ENCODE results near the gene TDO2. TPM values are rescaled to one million over a fixed set of nuclear protein-coding genes. Genes with fewer than 3 reads are reported as not detected.
"Not testable (repeated sequence)": the region's sequence is repeated elsewhere in the genome, so short reads cannot be mapped to it uniquely, and the experiment has no call there.

The TDO2 gene
- total and polyA plus RNA-seq, 2 of the 4 experiments (the other 2 are of a cell fraction): 0.09 to 0.18 TPM

DNA sequence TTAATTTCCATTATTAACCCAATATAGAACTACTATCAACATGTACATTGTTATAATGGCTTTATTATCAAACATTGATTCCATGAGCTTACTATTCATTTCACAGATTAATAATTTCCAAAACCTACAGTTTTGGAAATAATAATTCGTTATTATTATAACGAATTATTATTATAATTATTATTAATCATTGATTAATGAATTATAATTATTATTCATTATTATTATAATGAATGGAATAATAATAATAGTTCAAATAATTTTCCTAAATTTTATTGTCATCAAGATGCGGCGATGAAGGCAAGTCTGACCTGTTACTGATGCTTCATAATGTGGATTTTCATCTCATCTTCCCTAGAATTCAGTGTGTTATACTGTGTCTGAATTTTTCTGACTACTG lies 28.1 kb downstream of the TDO2 start:
- Histone ChIP-seq H3K9me1 (ENCODE audit: insufficient read depth, low read length) (no peaks in the 10 kb centered on the region), H2AK9ac (replicated peaks; ENCODE audit: low read depth, low read length, poor library complexity) (no peak overlapping the region), H3K18ac (ENCODE audit: low read depth, low read length) (no peak overlapping the region), H2BK20ac (ENCODE audit: low read depth, low read length) (no peak overlapping the region), H3K27me3 (ENCODE audit: control insufficient read depth, insufficient read depth, low read length) (no peaks in the 10 kb centered on the region), H3K4ac (ENCODE audit: low read depth, low read length) (no peak overlapping the region), H2AFZ (replicated peaks; ENCODE audit: low read length, poor library complexity) (no peak overlapping the region), H3K36me3 (ENCODE audit: control insufficient read depth, insufficient read depth, low read length) (no peaks in the 10 kb centered on the region), H3K14ac (replicated peaks; ENCODE audit: low read depth, low read length) (no peak overlapping the region), H3K27ac (ENCODE audit: insufficient read depth, low read length) (no peak overlapping the region), H4K8ac (ENCODE audit: low read depth in 2 of 2, low read length in 2 of 2) (no peak overlapping the region), H2AK5ac (ENCODE audit: low read depth, low read length) (no peak overlapping the region), H4K5ac (ENCODE audit: low read depth, low read length) (no peak overlapping the region), H4K91ac (ENCODE audit: insufficient read depth, low read depth, low read length) (no peak overlapping the region), H3K9me3 (ENCODE audit: control insufficient read depth, insufficient read depth, low read length) (no peaks in the 10 kb centered on the region), H4K20me1 (ENCODE audit: insufficient read depth, low read length) (no peaks in the 10 kb centered on the region), H3K79me1 (ENCODE audit: low read depth in 1 of 2, low read length in 2 of 2) (no peaks in the 10 kb centered on the region), H3K56ac (ENCODE audit: extremely low read depth, insufficient read depth, low read length) (no peak overlapping the region), H3K4me2 (ENCODE audit: low read depth, low read length) (no peak overlapping the region), H3K4me1 (ENCODE audit: control insufficient read depth, insufficient read depth, low read length) (no peaks in the 10 kb centered on the region), H2BK15ac (ENCODE audit: low read depth, low read length) (no peak overlapping the region), H2BK5ac (ENCODE audit: low read depth, low read length, poor library complexity, severe bottlenecking) (no peak overlapping the region), H3K4me3 (ENCODE audit: insufficient read depth, low read depth, low read length) (no peak overlapping the region), H2BK120ac (ENCODE audit: low read depth, low read length) (no peak overlapping the region), H3K23ac (ENCODE audit: low read depth, low read length) (no peak overlapping the region), H3K9ac (ENCODE audit: low read depth, low read length) (no peak overlapping the region)
- dilution Hi-C loops (cut with HindIII; ENCODE audit: low sequenced_read_pairs, unreplicated experiment): no loop called here
- BruUV-seq (replicated peaks): no TSS peak
- no peak for DNase-seq
- in situ Hi-C loops (cut with MboI; ENCODE audit: low sequenced_read_pairs): no loop called here
- POLR2A ChIA-PET (ENCODE audit: unreplicated experiment): no interaction called here
- no CpG with 5 or more reads among the region's 4 CpGs for WGBS, 2 experiments (ENCODE audit: extremely low coverage in 2 of 2, insufficient read length in 1 of 2)
- CTCF ChIA-PET: no interaction called here
- intact Hi-C loops (cut with micrococcal nuclease): no loop called here
- TF ChIP-seq MAFK (IDR thresholded peaks at IDR 0.05; ENCODE audit: low read depth, low read length): no peak
- TF ChIP-seq, protein P1, sequence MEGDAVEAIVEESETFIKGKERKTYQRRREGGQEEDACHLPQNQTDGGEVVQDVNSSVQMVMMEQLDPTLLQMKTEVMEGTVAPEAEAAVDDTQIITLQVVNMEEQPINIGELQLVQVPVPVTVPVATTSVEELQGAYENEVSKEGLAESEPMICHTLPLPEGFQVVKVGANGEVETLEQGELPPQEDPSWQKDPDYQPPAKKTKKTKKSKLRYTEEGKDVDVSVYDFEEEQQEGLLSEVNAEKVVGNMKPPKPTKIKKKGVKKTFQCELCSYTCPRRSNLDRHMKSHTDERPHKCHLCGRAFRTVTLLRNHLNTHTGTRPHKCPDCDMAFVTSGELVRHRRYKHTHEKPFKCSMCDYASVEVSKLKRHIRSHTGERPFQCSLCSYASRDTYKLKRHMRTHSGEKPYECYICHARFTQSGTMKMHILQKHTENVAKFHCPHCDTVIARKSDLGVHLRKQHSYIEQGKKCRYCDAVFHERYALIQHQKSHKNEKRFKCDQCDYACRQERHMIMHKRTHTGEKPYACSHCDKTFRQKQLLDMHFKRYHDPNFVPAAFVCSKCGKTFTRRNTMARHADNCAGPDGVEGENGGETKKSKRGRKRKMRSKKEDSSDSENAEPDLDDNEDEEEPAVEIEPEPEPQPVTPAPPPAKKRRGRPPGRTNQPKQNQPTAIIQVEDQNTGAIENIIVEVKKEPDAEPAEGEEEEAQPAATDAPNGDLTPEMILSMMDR (conservative IDR thresholded peaks at IDR 0.05; ENCODE audit: low read depth, low read length): no peak
- no peak for TF ChIP-seq SMC3 (IDR thresholded peaks at IDR 0.05; ENCODE audit: low read depth, low read length)
- no peak for TF ChIP-seq BHLHE40 (IDR thresholded peaks at IDR 0.05; ENCODE audit: low read depth, low read length)
- ATAC-seq (ENCODE audit: low read depth): no peak

GRCh38 chr4:155934634-155935033 lies 31.1 kb downstream of the TDO2 start:
- H3K27ac ChIP-seq (ENCODE audit: insufficient read depth, low read length); H2AK9ac ChIP-seq (replicated peaks; ENCODE audit: low read depth, low read length, poor library complexity); POLR2A ChIA-PET (ENCODE audit: unreplicated experiment); H4K8ac ChIP-seq (ENCODE audit: low read depth in 2 of 2, low read length in 2 of 2); H3K79me1 ChIP-seq (ENCODE audit: low read depth in 1 of 2, low read length in 2 of 2); H2AK5ac ChIP-seq (ENCODE audit: low read depth, low read length); H4K20me1 ChIP-seq (ENCODE audit: insufficient read depth, low read length); H3K4me2 ChIP-seq (ENCODE audit: low read depth, low read length); BruUV-seq (replicated peaks); dilution Hi-C loops (cut with HindIII; ENCODE audit: low sequenced_read_pairs, unreplicated experiment); in situ Hi-C loops (cut with MboI; ENCODE audit: low sequenced_read_pairs); H3K18ac ChIP-seq (ENCODE audit: low read depth, low read length); H3K9me3 ChIP-seq (ENCODE audit: control insufficient read depth, insufficient read depth, low read length); H3K9ac ChIP-seq (ENCODE audit: low read depth, low read length); H3K4me1 ChIP-seq (ENCODE audit: control insufficient read depth, insufficient read depth, low read length); H3K27me3 ChIP-seq (ENCODE audit: control insufficient read depth, insufficient read depth, low read length); ATAC-seq (ENCODE audit: low read depth); H2AFZ ChIP-seq (replicated peaks; ENCODE audit: low read length, poor library complexity); H3K14ac ChIP-seq (replicated peaks; ENCODE audit: low read depth, low read length); H4K91ac ChIP-seq (ENCODE audit: insufficient read depth, low read depth, low read length); H2BK5ac ChIP-seq (ENCODE audit: low read depth, low read length, poor library complexity, severe bottlenecking); H4K5ac ChIP-seq (ENCODE audit: low read depth, low read length); CTCF ChIA-PET; H2BK120ac ChIP-seq (ENCODE audit: low read depth, low read length); H3K4me3 ChIP-seq (ENCODE audit: insufficient read depth, low read depth, low read length); H3K4ac ChIP-seq (ENCODE audit: low read depth, low read length); H2BK20ac ChIP-seq (ENCODE audit: low read depth, low read length); H3K56ac ChIP-seq (ENCODE audit: extremely low read depth, insufficient read depth, low read length); H3K23ac ChIP-seq (ENCODE audit: low read depth, low read length); H3K36me3 ChIP-seq (ENCODE audit: control insufficient read depth, insufficient read depth, low read length); DNase-seq; intact Hi-C loops (cut with micrococcal nuclease); H3K9me1 ChIP-seq (ENCODE audit: insufficient read depth, low read length); H2BK15ac ChIP-seq (ENCODE audit: low read depth, low read length): not testable (repeated sequence)
- WGBS, 2 experiments (ENCODE audit: extremely low coverage in 2 of 2, insufficient read length in 1 of 2): 100% methylated on average over 2 of the region's 4 CpGs; no CpG with 5 or more reads in 1 of the 2 experiments

Data from IMR-90 (cell line).